NT2/D1 (cell line): ENCODE results near the gene NCAM2.

Experiments used
- SUZ12 ChIP-seq: IDR thresholded peaks from 2 replicates; pipeline ENCODE4 v1.6.1; 2011; ENCODE audit not compliant: insufficient read length, insufficient read depth; ENCODE audit errors: extremely low read depth
- YY1 ChIP-seq: IDR thresholded peaks from 2 replicates; pipeline ENCODE4 v1.6.1; 2011; ENCODE audit not compliant: insufficient read length, insufficient read depth
- ZNF274 ChIP-seq: IDR thresholded peaks from 2 replicates; pipeline ENCODE4 v1.6.1; 2011; ENCODE audit warnings: mild to moderate bottlenecking, low read depth, low read length

DNA sequence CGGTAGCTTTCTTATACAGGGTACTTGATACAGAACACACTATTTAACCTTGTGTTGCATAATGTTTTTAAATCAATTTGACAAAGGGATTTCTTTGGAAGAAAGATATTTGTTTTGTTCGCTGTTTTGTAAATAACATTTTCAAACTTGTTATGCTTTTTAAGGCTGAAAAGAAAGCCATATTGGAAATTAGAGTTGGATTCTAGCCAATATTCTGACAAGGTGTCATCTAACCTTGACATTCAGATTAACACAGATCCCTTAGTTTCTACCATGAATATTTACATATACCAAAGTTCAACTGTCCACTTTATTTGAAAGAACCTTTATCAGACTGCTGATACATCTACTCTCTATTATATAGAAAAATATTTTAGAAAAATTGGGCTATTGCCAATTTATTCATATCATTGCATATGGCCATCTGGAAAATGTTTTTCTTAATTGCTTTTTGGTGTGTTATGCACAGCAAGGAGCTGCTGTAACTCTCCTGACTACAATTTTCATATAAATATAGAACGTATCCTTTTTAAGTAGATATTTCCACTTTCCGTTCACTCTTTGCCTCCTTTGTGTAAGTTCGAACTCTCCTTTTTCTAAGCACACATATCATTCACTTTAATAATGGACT, 206.3 kb downstream of the NCAM2 start:
- TF ChIP-seq YY1 = no peak
- no peak for TF ChIP-seq ZNF274
- TF ChIP-seq SUZ12 = no peak
